HG02970 (cell line): ENCODE results near the gene ZNF234.
A peak's percentile ranks its signal among the peaks of the same experiment; 100 is the strongest.
"Not testable (repeated sequence)": the region's sequence is repeated elsewhere in the genome, so short reads cannot be mapped to it uniquely, and the experiment has no call there.

ENCODE experiments used
- ATAC-seq: cut with Tn5 transposase; IDR thresholded peaks from one replicate; pipeline ENCODE4 v1.9.1; 2021; ENCODE audit warnings: mild to moderate bottlenecking, moderate library complexity, moderate number of reproducible peaks; ENCODE audit not compliant: unreplicated experiment, low FRiP score

The ZNF234 gene

GRCh38 chr19:44176590-44176989 lies 35.2 kb downstream of the ZNF234 start:
- no peak for ATAC-seq

GRCh38 chr19:44180968-44181367 lies 39.6 kb downstream of the ZNF234 start:
- ATAC-seq: no peak

- no peak for ATAC-seq
Measured at GRCh38 chr19:44182145-44182544, 40.8 kb downstream of the ZNF234 start.

GRCh38 chr19:44190020-44190419 lies 48.7 kb downstream of the ZNF234 start:
- ATAC-seq: no peak

- no peak for ATAC-seq
Measured at GRCh38 chr19:44192127-44192526, 50.8 kb downstream of the ZNF234 start.

- ATAC-seq: no peak
Measured at GRCh38 chr19:44196772-44197171, 55.4 kb downstream of the ZNF234 start.

- ATAC-seq: no peak
Measured at GRCh38 chr19:44202470-44202869, 61.1 kb downstream of the ZNF234 start.

GRCh38 chr19:44202974-44203373 lies 61.6 kb downstream of the ZNF234 start:
- no peak for ATAC-seq

GRCh38 chr19:44203877-44204276 lies 62.5 kb downstream of the ZNF234 start:
- not testable (repeated sequence) for ATAC-seq

GRCh38 chr19:44204772-44205171 lies 63.4 kb downstream of the ZNF234 start:
- no peak for ATAC-seq

GRCh38 chr19:44207126-44207803 lies 65.9 kb downstream of the ZNF234 start:
- peak; percentile 85 for ATAC-seq
